ENCODE data around the gene CKLF.

GRCh38 chr16:66591018-66591417, 38.6 kb downstream of the CKLF start:
- TF ChIP-seq POLR2A (IDR thresholded peaks at IDR 0.05): no peak
- TF ChIP-seq CTCF (IDR thresholded peaks at IDR 0.05): no peak

Measured in lower leg skin (tissue), 3 donors.